UCSD-AML1 (cell line): Measurements from ENCODE around the gene PPP4R3A.
"Not testable (repeated sequence)": the region's sequence is repeated elsewhere in the genome, so short reads cannot be mapped to it uniquely, and the experiment has no call there.

ENCODE experiments used
- DNase-seq: peaks from one replicate; lab custom pipeline; 2025; ENCODE audit not compliant: unreplicated experiment; lab: John Stamatoyannopoulos, UW

PPP4R3A gene

DNA sequence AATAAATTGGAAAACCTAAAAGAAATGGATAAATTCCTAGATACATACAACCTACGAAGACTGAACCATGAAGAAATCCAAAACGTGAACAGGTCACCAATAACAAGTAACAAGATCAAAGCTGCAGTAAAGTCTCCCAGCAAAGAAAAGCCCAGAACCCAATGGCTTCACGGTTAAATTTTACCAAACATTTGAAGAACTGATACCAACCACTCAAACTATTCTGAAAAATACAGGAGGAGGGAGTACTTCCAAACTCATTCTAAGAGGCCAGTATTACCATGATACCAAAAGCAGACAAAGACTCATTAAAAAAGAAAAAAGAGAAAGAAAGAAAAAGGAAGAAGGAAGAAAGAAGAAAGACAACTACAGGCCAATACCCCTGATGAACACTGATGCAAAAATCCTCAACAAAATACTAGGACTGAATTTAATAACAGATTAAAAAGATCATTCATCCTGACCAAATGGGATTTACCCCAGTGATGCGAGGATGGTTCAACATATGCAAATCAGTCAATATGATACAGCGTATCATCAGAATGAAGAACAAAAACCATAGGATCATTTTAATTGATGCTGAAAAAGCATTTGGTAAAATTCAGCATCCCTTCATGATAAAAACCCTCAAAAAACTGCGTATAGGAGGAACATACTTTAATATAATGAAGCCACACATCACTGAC is 65.6 kb downstream of the PPP4R3A start:
- no peak for DNase-seq

DNA sequence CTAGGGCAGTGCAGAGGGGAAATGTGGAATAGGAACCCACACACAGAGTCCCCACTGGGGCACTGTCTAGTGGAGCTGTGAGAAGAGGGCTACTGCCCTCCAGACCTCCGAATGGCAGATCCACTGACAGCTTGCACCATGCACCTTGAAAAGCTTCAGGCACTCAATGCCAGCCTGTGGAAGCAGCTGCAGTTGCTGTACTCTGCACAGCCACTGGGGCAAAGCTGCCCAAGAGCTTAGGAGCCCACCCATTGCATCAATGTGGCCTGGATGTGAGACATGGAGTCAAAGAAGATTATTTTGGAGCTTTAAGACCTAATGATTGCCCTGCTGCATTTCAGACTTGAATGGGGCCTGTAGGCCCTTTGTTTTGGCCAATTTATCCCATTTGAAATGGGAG is 70.8 kb downstream of the PPP4R3A start:
- DNase-seq, result no peak

DNA sequence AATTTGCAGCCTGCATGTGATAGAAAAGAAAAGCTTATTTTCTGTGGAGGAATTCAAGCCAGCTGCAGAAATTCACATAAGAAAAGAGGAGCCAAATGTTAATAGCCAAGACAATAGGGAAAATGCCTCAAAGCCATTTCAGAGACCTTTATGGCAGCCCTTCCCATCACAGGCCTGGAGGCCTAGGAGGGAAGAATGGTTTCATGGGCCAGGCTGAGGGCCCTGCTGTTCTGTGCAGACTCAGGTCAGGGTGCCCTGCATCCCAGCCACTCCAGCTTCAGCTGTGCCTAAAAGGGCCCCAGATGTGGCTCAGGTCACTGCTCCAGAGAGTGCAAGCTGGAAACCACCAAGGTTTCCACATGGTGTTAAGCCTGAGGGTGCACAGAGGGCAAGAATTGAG is 71.3 kb downstream of the PPP4R3A start:
- DNase-seq, result no peak

DNA sequence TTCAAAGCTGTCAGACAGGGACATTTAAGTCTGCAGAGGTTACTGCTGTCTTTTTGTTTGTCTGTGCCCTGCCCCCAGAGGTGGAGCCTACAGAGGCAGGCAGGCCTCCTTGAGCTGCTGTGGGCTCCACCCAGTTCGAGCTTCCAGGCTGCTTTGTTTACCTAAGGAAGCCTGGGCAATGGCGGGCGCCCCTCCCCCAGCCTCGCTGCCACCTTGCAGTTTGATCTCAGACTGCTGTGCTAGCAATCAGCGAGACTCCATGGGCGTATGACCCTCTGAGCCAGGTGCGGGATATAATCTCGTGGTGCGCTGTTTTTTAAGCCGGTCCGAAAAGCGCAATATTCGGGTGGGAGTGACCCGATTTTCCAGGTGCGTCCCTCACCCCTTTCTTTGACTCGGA is 73.8 kb downstream of the PPP4R3A start:
- not testable (repeated sequence) for DNase-seq

DNA sequence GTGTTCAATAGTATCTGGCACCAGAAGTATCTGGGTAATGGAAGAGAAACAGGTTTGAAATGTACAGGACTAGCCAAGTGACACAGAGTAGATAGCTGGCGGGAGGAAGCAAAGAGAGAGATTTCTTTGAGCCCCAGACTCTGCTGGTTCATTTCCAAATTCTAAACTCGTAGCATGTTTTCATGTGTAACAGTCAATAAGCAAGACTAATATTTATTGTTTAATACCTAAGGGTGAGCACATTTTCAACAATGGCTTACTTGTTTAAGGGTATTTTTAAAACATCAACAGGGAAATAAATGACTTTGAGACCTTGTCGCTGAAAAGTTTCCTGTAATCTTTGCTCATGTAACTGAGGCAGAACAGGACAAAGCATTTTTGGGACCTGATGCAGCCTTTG is 80.7 kb downstream of the PPP4R3A start:
- no peak for DNase-seq

DNA sequence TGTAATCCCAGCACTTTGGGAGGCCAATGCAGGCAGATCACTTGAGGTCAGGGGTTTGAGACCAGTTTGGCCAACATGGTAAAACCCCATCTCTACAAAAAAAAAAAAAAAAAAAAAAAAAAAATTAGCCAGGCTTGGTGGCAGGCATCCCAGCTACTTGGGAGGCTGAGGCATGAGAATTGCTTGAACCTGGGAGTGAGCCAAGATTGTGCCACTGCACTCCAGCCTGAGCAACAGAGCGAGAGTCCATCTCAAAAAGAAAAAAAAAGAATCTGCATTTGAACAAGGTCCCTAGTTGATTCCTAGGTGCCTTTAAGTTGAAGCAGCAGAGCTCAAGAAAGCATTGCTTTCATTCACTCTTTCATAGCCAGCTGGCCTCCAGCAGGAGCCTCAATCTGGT is 81.2 kb downstream of the PPP4R3A start:
- DNase-seq, result not testable (repeated sequence)

DNA sequence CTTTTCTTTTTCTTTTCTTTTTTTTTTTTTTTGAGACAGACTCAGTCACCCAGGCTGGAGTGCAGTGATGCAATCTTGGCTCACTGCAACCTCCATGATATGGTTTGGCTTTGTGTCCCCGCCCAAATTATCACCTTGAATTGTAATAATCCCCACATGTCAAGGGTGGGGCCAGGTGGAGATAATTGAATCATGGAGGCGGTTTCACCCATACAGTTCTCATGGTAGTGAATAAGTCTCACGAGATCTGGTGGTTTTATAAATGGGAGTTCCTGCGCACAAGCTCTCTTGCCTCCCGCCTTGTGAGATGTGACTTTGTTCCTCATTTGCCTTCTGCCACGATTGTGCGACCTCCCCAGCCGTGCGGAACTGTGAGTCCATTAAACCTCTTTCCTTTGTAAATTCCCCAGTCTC is 84.6 kb downstream of the PPP4R3A start:
- not testable (repeated sequence) for DNase-seq

DNA sequence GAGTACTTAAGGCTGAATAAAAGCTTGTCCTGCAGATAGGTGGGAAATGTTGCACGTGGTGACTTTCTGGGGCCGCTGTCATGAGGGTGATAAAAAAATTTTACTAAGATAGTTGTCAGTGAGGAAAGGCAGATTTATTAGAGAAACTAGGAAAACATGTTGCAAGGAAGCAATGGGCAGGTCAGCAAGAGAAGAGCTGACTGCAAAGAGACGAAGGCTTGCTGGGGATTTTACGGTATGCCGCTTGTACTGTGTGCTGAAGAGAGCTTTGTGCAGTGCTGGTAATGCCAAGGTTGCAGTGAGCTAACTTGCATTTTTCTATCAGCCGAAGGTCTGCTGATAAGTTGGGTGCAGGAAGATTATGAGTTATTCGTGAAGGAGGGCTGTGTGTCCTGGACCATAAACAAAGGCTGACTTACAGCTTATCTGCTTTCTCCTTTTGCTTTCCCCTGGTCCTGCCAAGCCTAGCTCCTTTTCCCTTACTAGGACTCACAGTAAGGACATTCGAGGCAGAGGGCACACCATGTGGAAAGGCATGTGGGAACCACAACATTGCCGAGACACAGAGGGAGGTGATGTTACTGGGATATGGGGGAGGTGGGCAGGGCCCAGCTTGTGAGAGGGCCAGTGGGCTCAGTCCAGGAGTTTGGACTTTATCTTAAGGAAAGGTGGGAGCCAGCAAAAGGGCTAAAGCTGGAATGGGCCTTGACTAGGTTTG is 85.1 kb downstream of the PPP4R3A start:
- no peak for DNase-seq

DNA sequence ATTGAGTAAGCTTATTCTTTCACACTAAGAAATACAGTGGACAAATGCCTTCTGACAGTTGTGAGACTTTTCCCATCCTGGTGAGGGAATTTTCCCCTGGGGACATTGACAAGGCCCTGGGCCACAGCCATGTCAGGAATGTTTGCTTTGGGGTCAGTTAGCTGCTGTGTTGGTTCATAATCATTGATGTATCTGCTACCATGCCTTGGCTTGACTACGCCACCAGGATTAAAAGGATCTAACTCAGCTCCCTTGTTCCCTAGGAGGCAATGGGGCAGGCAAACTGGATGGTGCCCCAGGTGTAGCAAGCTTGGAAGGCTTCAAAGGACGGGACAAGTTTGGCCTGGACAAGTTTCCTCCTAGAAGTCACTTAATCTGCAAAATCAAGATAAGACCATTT is 89.4 kb downstream of the PPP4R3A start:
- no peak for DNase-seq

DNA sequence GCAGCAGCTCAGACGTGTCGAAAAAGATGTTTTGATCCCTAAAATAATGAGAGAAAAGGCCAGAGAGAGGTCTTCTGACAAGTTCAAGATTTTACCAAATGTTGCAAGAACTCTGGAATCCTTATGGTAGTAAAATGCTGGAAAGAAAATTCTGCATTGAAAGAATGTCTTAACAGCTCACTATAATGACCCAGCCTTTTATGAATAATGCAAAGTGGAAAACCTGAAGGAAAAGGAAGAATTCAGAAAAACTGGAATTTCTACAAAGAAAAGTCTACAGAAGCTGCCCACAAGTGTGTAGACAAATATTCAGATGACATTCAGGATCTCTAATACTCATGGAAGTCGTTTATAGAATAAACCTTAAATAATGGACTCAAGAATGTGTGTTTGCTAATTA is 90.7 kb downstream of the PPP4R3A start:
- DNase-seq, result no peak

DNA sequence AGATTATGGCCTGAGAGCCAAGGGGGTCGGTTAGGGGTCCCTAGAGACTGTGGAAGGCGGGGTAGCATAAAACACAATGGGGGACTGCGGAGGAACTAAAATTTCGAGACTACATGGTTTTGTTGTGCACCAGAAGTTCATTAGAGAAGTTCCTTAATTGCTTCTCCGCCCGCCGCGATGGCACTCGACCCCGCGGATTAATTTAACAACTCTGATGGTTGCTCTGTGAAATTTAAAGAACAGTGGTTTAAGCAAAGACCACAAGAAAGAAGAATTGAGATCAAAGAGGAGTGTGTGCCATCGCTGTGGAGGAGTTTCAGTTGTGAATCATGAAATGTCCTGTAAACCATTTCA is 91.1 kb downstream of the PPP4R3A start:
- DNase-seq, result no peak

DNA sequence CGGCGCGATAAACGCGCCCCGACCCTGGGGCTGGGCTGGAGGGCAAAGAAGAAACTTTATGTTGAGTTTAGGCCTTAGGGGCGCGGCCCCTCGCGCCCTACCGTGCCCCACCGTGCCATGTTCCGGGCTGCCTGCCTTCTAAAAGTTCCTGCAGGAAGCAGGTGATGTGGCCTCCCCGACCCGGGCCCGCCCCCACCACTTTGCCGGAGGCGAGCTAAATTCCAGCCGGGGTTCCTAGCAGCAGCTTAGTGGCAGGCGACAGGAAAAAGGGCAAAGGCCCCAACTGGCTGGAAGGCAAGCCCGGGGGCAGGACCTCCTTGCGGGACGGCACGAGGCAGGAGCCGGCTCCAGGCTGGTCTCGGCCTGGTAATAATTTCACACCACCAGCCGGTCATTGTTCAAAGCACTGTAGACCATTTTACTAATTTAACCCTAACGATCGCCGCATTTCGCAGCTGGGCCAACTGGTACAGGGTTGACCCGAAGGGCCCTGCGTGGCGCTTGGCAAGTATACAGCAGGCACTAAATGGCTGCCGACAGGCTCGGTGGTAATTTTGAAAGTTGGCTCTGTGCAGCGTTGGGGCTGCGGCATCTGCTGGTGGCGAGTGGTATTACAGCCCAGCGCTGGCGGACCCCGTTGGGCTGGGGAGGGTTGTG is 91.6 kb downstream of the PPP4R3A start:
- peak; percentile 79 for DNase-seq

DNA sequence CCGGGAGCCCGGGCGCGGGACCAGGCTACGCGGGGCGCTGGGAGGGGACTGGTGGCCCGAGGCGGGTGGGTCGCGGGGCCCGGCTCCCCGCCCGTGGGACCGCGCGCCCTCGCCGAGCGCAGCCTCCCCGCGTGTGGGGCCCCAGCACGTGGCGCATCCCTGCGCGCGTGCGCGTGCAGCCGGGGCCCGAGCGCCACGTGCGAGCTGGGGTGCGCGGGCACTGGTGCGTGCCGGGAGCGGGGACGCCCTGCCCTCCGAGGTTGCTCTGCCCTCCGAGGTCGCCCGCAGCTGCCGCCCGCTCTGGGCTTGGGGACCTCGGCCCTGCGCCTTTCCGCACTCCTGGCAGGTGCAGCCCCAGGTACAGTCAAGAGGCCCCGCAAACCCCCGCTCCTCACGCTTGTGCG is 92.1 kb downstream of the PPP4R3A start:
- DNase-seq, result peak; percentile 77

DNA sequence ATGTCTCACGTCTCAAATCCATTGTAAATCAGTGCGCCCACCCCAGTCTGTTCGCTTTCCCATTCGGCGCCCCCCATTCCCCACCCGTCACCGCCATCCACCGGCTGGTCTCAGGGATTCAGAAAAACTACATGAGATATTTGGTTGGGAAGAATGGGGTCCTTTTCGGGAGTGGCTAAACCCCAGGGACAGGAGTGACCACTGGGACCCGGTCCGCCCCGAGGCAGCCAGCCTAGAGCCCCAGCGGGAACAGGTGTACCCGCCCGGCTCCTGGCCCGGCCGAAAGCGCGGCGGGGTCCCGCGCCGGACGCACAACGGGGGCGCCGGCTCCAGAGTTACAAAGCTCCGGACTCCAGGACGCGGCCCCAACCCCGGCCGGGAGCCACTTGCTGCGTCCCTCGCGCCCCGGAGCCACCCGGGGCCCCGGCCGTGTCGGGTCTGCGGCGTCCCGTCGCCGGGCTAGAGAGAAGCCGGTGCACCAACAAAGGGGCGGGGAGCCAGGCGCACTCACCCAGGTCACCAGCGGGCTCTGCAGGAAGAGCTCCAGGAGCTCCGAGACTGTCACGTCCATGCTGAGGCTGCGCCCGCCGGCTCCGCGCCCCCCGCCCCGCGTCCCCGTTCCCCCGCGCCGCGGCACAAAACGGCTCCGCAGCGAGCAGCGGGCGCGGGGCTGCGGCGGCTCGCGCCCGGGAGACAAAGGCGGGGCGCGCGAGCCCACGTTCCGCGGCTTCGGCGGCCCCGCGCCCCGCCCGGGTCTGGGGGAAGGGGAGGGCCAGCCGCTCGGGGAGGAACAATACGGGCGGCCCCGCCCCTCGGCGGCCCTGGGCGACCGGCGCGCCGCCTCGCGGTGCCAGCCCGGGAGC is 92.8 kb downstream of the PPP4R3A start, which contains the start of gene CCDC88C:
TSS of gene CCDC88C (minus strand) at position 701 of the 863 bp plus-strand sequence. CDS start at position 571, 130 bp downstream.
- peak; percentile 77 for DNase-seq

DNA sequence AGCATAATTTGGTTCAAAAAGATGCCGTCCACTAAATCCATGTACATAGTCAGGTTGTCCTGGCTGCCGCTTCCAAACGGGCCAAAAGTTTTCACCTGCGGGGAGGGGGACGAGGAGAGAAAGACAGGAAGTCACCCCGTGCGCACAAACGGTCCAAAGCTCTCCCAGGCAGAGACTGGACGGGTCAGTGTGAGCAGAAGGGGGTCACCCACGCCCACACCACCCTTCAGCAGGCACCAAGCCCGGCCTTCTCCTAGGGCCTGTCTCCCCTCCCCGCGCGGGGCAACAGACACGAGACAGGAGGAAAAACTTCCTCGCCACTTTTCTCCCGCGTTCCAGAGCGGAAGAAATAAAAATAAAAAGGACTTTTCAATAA is 93.4 kb downstream of the PPP4R3A start:
- DNase-seq, result no peak

DNA sequence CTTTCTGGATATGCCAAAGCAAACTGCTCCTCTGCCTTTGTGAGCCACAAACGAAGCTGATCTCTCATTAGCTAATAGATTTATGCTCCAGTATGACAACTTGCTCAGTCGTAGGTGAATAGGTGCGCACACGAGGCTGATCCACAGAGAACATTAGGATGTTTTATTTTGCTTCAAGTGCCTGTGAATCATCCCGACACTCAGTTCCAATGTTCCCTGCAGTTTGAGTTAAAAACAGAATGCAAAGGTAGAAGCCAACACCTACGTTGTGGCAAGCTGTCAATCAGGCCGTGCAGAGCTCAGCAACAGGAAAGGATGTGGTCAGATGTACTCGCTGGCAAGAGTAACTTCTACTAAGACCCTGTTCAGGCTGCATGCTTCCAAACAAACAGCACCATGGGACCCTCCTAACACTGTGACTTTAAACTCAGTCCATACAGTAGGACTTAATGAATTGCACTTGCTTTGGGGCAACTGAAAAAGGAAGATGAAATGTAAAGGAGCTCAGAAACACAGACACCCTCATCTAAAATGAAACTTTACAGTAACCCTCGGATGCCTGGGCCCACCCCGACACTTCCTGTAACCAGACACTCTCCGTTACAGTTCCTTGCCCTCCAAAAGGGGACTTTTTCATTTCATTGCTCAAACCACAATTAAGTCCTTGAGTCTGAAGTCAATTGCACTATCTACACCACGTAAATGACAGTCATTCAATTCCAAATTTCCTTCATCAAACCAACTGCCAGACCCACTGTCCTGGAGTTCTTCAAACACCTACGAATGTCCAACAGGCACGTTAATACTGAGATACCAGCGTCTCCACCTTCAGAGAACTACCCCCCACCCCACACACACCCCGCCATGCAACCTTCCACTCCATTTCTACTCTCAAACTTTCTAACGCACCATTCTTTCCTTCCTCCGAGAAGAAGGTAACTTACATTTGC is 94.0 kb downstream of the PPP4R3A start:
- DNase-seq, result peak; percentile 45

DNA sequence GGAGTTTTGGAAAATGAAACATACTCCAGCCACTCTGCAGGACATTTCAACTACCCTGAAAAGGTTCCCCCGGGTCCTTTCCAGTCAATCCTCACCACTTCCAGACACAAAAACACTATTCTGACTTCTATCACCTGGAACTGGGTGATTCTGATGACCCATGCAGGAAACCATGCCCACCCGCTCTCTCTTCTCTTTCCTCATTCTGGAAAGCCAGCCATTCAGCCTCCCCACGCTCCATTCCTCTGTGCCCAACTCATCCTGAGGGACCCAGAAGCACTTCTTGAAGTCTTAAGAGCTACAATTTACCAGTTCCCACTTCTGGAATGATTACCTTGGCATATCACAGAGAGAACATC is 95.7 kb downstream of the PPP4R3A start:
- no peak for DNase-seq

DNA sequence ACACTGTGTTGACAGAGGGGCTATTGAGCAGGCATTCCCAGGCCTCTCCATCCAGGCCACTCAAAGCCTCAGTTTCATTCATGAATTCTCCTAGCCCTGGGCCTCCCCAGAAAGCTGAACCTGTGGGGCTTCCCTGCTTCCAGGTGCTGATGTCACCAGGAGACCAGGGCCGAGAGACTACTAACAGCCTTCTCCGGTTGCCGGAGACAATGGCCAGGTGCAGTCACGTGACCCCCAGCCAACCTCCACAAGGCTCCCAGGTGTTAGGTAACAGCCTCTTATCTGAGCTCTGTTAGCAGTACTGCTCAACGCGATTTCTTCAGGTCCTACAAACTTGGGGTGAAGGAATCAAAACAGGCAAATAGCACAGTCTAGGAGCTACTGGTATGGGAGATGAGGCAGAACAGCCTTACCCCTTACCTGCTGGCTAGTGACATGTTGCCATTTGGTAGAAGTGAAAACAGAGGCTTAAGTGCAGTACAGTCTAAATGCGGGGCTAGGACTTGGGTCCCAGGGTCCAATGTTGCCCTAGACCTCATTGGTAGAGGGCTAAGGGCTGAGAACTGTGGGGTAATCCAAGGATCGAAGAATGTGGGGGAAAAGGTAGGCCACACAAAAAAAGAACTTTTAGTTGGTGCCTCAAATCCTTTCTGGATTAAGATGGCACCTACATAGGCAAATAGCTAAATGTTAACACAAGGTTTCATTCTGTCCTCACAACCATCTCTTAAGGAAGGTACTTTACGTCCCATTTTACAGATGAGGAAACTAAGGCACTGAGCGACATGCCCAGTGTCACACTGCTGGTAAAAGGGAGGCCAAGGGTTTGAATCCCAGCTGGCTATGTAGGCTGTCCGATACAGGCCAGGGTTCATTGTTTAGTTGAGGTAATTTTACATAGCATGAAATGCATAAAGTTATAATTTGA is 96.3 kb downstream of the PPP4R3A start:
- DNase-seq, result no peak

DNA sequence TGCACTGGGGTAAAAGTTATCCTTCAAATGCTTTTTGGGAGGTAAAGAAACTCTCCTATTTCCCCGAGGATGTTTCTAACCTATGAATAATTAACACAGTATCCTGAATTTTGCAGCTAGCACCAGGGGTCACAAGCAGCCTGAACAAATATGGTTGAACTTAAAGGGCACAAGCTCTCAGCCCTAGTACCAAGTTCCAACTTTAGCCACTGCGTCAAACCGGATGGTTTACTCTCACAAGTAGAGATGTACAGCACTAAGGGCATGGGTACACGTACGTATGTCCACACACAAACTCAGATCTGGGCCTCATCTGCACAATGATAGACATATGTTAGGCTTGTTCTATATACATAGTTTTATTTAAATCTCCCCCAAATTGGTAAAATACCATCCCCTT is 97.2 kb downstream of the PPP4R3A start:
- no peak for DNase-seq
